HFFc6 (cell line): ENCODE measurements around the gene MRGPRX3. TPM values are rescaled to one million over a fixed set of nuclear protein-coding genes. Genes with fewer than 3 reads are reported as not detected.

Experiments
- DNase-seq: peaks from one replicate; pipeline ENCODE4 v3.0.0-alpha.2; 2018
- H3K27ac Mint-ChIP-seq: 2 replicates; pipeline ENCODE4 v1.8.0; 2020; ENCODE audit warnings: mild to moderate bottlenecking, mixed read lengths
- H3K27me3 Mint-ChIP-seq: 2 replicates; pipeline ENCODE4 v1.8.0; 2021; ENCODE audit warnings: mild to moderate bottlenecking, moderate library complexity, mixed read lengths; ENCODE audit not compliant: insufficient read depth
- H3K36me3 Mint-ChIP-seq: 2 replicates; pipeline ENCODE4 v1.8.0; 2021; ENCODE audit warnings: low read depth, mixed read lengths
- H3K4me1 Mint-ChIP-seq: 2 replicates; pipeline ENCODE4 v1.8.0; 2020; ENCODE audit warnings: low read depth, mixed read lengths
- H3K4me3 Mint-ChIP-seq: 2 replicates; pipeline ENCODE4 v1.8.0; 2020; ENCODE audit warnings: mild to moderate bottlenecking, moderate library complexity, mixed read lengths
- H3K9me3 Mint-ChIP-seq: 2 replicates; pipeline ENCODE4 v1.8.0; 2020; ENCODE audit warnings: mild to moderate bottlenecking, mixed read lengths
- CTCF ChIP-seq: fragments of 200-600 bp; sonication (generic); IDR thresholded peaks from 2 replicates; pipeline ENCODE4 v1.5.0; 2021; ENCODE audit warnings: antibody characterized with exemption, mild to moderate bottlenecking
- total RNA-seq, 6 experiments: library from RNA; stranded (reverse); fragmentation: NEBNext Ultra II Directional; extraction: Animal tissue kit (Norgen Biotek cat#: 25700); gene quantifications; 2 replicates in 1 of 6; 3 replicates in 5 of 6; pipeline ENCODE4 v1.2.3, GENCODE V29; 2021

The MRGPRX3 gene
- total RNA-seq, 6 experiments from 2014 or later: not detected

DNA sequence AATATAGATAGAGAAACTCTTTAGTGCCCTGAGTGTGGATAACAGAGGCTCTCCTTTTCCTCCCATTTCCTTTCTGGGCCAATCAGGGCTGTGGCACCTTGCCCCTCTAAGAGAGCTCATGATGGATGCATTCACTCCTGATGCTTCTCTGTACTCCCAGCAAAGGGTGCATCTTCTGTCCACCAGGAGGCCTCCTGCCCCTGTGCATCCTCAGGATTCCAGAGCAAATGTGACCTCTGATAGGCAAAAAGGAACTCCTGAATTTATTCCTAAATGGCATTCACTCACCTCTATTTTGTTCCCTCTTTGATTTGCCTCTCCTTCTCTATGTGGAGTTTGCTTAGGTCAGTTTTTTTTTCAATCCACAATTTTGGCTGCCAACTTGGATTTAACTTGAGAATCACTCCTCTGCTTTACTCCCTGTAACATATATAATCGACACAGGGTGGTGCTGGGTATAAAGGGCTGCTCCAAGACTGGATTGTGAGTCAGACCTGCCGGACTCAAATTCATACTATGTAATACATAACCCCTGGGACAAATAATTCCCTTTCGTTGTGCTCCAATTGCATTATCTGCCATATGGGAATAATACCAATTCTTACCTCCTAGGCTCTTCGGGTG, 39.1 kb downstream of the MRGPRX3 start:
- peak; percentile 29 for DNase-seq
- peak; percentile 80 for TF ChIP-seq CTCF
- Mint-ChIP-seq H3K4me3 (no peak overlapping the region), H3K36me3 (no peaks in the 10 kb centered on the region), H3K4me1 (peaks cover 8% of the 10 kb centered on the region), H3K9me3 (no peaks in the 10 kb centered on the region), H3K27me3 (peaks cover 14% of the 10 kb centered on the region), H3K27ac (no peak overlapping the region)

DNA sequence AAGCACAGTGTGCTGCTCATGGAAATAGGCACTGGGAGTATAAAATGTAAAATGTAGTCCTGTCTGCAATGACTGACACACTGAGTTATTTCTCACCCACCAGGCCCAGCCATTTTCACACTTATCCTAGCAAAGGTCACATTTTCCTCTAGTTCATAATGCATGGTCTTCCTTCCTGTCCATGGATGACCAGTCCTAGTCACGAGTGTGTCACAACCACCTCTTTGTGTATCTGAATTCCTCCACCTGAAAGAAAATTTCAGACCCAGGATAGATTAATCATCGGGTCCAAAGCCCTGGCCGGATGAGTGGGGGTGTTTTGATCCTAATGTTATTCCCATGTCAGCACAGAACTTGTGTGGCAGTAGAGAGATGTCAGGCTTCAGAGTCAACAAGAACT, 40.3 kb downstream of the MRGPRX3 start, which contains the start of gene MRGPRX4:
TSS of gene MRGPRX4 (plus strand) at position 172 of the 400 bp plus-strand sequence. CDS start 420 bp downstream, outside the sequence.
- Mint-ChIP-seq H3K27me3 (peaks cover 14% of the 10 kb centered on the region), H3K27ac (no peak within 1 kb of the TSS)

GRCh38 chr11:18173225-18173866, 41.0 kb downstream of the MRGPRX3 start:
- H3K9me3 Mint-ChIP-seq: no peaks in the 10 kb centered on the region
- H3K4me3 Mint-ChIP-seq: no peak overlapping the region
- no peak for DNase-seq
- H3K27me3 Mint-ChIP-seq: peaks cover 14% of the 10 kb centered on the region
- no peak overlapping the region for H3K27ac Mint-ChIP-seq
- no peaks in the 10 kb centered on the region for H3K36me3 Mint-ChIP-seq
- TF ChIP-seq CTCF: no peak
- peaks cover 8% of the 10 kb centered on the region for H3K4me1 Mint-ChIP-seq

More for the DNA sequence above, 40.3 kb downstream of the MRGPRX3 start, which contains the start of gene MRGPRX4:
- Mint-ChIP-seq H3K9me3 (no peaks in the 10 kb centered on the region), H3K4me3 (no peak within 1 kb of the TSS), H3K36me3 (no peaks in the 10 kb centered on the region), H3K4me1 (peaks cover 8% of the 10 kb centered on the region)
- no peak for TF ChIP-seq CTCF
- DNase-seq: no peak

Other genes with a start within 250 kb of the MRGPRX3 start
- gene SERGEF, start 119.5 kb upstream of the MRGPRX3 start, total RNA-seq: 10 to 100 TPM; 13.5 to 19.3 (median 17.7) TPM
- gene TPH1, start 86.3 kb upstream of the MRGPRX3 start, total RNA-seq: under 1 TPM in 1 of 6 experiments, not detected in 5; 0.03 TPM
- 10 to 100 TPM; 10.3 to 16.6 (median 15.3) TPM for gene SAAL1, start 26.5 kb upstream of the MRGPRX3 start, total RNA-seq
- gene MRGPRX4, start 40.3 kb downstream of the MRGPRX3 start, total RNA-seq: not detected
- not detected for gene SAA4, start 104.2 kb downstream of the MRGPRX3 start, total RNA-seq
- not detected for gene SAA2, start 116.1 kb downstream of the MRGPRX3 start, total RNA-seq
- gene SAA1, start 133.7 kb downstream of the MRGPRX3 start, total RNA-seq: under 1 TPM in 2 of 6 experiments, not detected in 4; 0.50 to 0.55 TPM
- 10 to 100 TPM; 31.4 to 41.5 (median 34.4) TPM for gene HPS5, start 189.6 kb downstream of the MRGPRX3 start, total RNA-seq
- gene GTF2H1, start 190.0 kb downstream of the MRGPRX3 start, total RNA-seq: 10 to 100 TPM; 45.3 to 58.1 (median 52.7) TPM